Thyroid gland (tissue), 4 donors: ENCODE data around the gene NELL2. TPM values are rescaled to one million over a fixed set of nuclear protein-coding genes. Genes with fewer than 3 reads are reported as not detected.

Source experiments
- DNase-seq, 2 donors: peaks; one replicate each; pipeline ENCODE4 v3.0.0-alpha.2; 2019
- H3K27ac ChIP-seq, 3 donors: fragments of 200-600 bp; sonication (generic); 1 replicate in 2 of 3; 2 replicates in 1 of 3; pipeline ENCODE4 v1.5.1; 2016 to 2019; ENCODE audit warnings: mild to moderate bottlenecking in 1 of 3, moderate library complexity in 1 of 3
- H3K27me3 ChIP-seq: fragments of 200-600 bp; sonication (generic); one replicate; pipeline ENCODE4 v1.5.1; 2019
- H3K36me3 ChIP-seq, 2 donors: fragments of 200-600 bp; sonication (generic); one replicate each; pipeline ENCODE4 v1.5.1; 2016 to 2019
- H3K4me1 ChIP-seq, 2 donors: fragments of 200-600 bp; sonication (generic); one replicate each; pipeline ENCODE4 v1.5.1; 2017 to 2019
- H3K4me3 ChIP-seq, 3 donors: fragments of 200-600 bp; sonication (generic); replicated peaks in 1 of 3; 1 replicate in 2 of 3; 2 replicates in 1 of 3; pipeline ENCODE4 v1.5.1; 2016; ENCODE audit warnings: mild to moderate bottlenecking in 1 of 3
- H3K9me3 ChIP-seq: fragments of 200-600 bp; sonication (generic); one replicate; pipeline ENCODE4 v1.5.1; 2017
- CTCF ChIP-seq, 6 experiments: fragments of 200-600 bp in 3 of 6; fragments of 450-650 bp in 3 of 6; sonication (generic) in 3 of 6; IDR thresholded peaks; one replicate each; pipeline ENCODE4 v1.5.1; 2016 to 2019; ENCODE audit warnings: antibody characterized with exemption in 6 of 6, mild to moderate bottlenecking in 2 of 6, inconsistent platforms in 1 of 6, moderate library complexity in 1 of 6
- POLR2A ChIP-seq, 2 donors: fragments of 450-650 bp; IDR thresholded peaks; one replicate each; pipeline ENCODE4 v1.6.1; 2017; ENCODE audit warnings: antibody characterized with exemption in 2 of 2, mild to moderate bottlenecking in 2 of 2, moderate library complexity in 1 of 2
- WGBS, 2 donors: methylation state at CpG; one replicate each; pipeline ENCODE4 v1.1.5; 2017; 5-methylcytosine and 5-hydroxymethylcytosine counted together
- intact Hi-C: fragments of 100-400 bp; cut with DNase I; formaldehyde crosslinking; loops from one replicate; pipeline ENCODE4 v1.15.1; 2023
- total RNA-seq, 4 donors: library from RNA; depleted of rRNA; stranded (reverse); fragments of >200 nt; gene quantifications; one replicate each; pipeline ENCODE4 v1.2.3, GENCODE V29; 2016

Gene NELL2
- total RNA-seq, 4 donors from 2014 or later, result 22.2 to 32.0 (median 26.5) TPM

GRCh38 chr12:44780221-44780790, 95.8 kb downstream of the NELL2 start:
- Histone ChIP-seq H3K36me3 (no peaks in the 10 kb centered on the region), H3K9me3 (no peaks in the 10 kb centered on the region), H3K4me3 (no peak overlapping the region), H3K4me1 (no peaks in the 10 kb centered on the region), H3K27me3 (no peaks in the 10 kb centered on the region), H3K27ac (no peak overlapping the region)
- no peak for DNase-seq
- TF ChIP-seq POLR2A (IDR thresholded peaks at IDR 0.05) (no peak), CTCF (IDR thresholded peaks at IDR 0.05) (no peak)
- intact Hi-C loops, result no loop called here
- WGBS, 2 donors, result 95 to 97% methylated on average over 2 of the region's 2 CpGs

- TF ChIP-seq CTCF (IDR thresholded peaks at IDR 0.05), result no peak
- no peak for TF ChIP-seq POLR2A (IDR thresholded peaks at IDR 0.05)
- intact Hi-C loops, result no loop called here
- Histone ChIP-seq H3K4me3 (no peak overlapping the region), H3K4me1 (no peaks in the 10 kb centered on the region), H3K27me3 (no peaks in the 10 kb centered on the region), H3K9me3 (no peaks in the 10 kb centered on the region), H3K27ac (no peak overlapping the region), H3K36me3 (no peaks in the 10 kb centered on the region)
- DNase-seq, result no peak
- WGBS, 2 donors, result 89 to 93% methylated on average over 6 of the region's 6 CpGs
These were observed 96.3 kb downstream of the NELL2 start for GRCh38 chr12:44779766-44780165.

- TF ChIP-seq POLR2A (IDR thresholded peaks at IDR 0.05) (no peak), CTCF (IDR thresholded peaks at IDR 0.05) (no peak)
- Histone ChIP-seq H3K27ac (no peak overlapping the region), H3K27me3 (no peaks in the 10 kb centered on the region), H3K9me3 (no peaks in the 10 kb centered on the region), H3K36me3 (no peaks in the 10 kb centered on the region), H3K4me1 (no peaks in the 10 kb centered on the region), H3K4me3 (no peak overlapping the region)
- intact Hi-C loops, result no loop called here
- no peak for DNase-seq
- 94 to 100% methylated on average over 1 of the region's 1 CpG for WGBS, 2 donors
These were observed 97.3 kb downstream of the NELL2 start for GRCh38 chr12:44778863-44779262.

GRCh38 chr12:44777044-44777443, 99.1 kb downstream of the NELL2 start:
- Histone ChIP-seq H3K4me3 (no peak overlapping the region), H3K4me1 (no peaks in the 10 kb centered on the region), H3K27me3 (no peaks in the 10 kb centered on the region), H3K27ac (no peak overlapping the region), H3K36me3 (no peaks in the 10 kb centered on the region), H3K9me3 (no peaks in the 10 kb centered on the region)
- intact Hi-C loops, result no loop called here
- DNase-seq, result no peak
- 89 to 95% methylated on average over 1 of the region's 1 CpG for WGBS, 2 donors
- TF ChIP-seq POLR2A (IDR thresholded peaks at IDR 0.05), result no peak
- no peak for TF ChIP-seq CTCF (IDR thresholded peaks at IDR 0.05)

GRCh38 chr12:44775901-44776300, 100.2 kb downstream of the NELL2 start:
- no peaks in the 10 kb centered on the region for H3K36me3 ChIP-seq
- H3K4me3 ChIP-seq, result no peak overlapping the region
- no peak for TF ChIP-seq POLR2A (IDR thresholded peaks at IDR 0.05)
- TF ChIP-seq CTCF (IDR thresholded peaks at IDR 0.05), result no peak
- intact Hi-C loops, result no loop called here
- no peak overlapping the region for H3K27ac ChIP-seq
- H3K9me3 ChIP-seq, result no peaks in the 10 kb centered on the region
- DNase-seq, result no peak
- 90% methylated on average over 6 of the region's 6 CpGs for WGBS, 2 donors
- H3K4me1 ChIP-seq, result no peaks in the 10 kb centered on the region
- no peaks in the 10 kb centered on the region for H3K27me3 ChIP-seq
